A549 (cell line): ENCODE data around the gene RPL29. TPM values are rescaled to one million over a fixed set of nuclear protein-coding genes. Genes with fewer than 3 reads are reported as not detected.

ENCODE experiments used
- ATAC-seq, 2 experiments: fragments of 200-7000 bp in 1 of 2; fragments of >200 bp in 1 of 2; cut with Nextera tagmentation in 1 of 2; cut with Tn5 transposase in 1 of 2; 3 replicates each; pipeline versions ENCODE4 v1.8.0 to v1.9.1; 2018 to 2020; ENCODE audit warnings: mild to moderate bottlenecking in 1 of 2, moderate library complexity in 1 of 2
- CTCF ChIA-PET: fragments of 300-600 bp; sonication (Branson Sonifier 250); formaldehyde crosslinking; extraction: SDS; loops from one replicate; lab custom pipeline; 2021; ENCODE audit warnings: antibody characterized with exemption, inconsistent platforms; lab: Yijun Ruan, JAX
- POLR2A ChIA-PET: fragments of 350-600 bp; formaldehyde crosslinking; extraction: SDS; loops from one replicate; lab custom pipeline; 2021; ENCODE audit warnings: antibody characterized with exemption, inconsistent platforms; lab: Yijun Ruan, JAX
- DNase-seq, 2 experiments: peaks; one replicate each; pipeline versions ENCODE4 v3.0.0 to v3.0.0-alpha.2; 2011 to 2016; ENCODE audit warnings: low read depth in 1 of 2, low spot score in 1 of 2
- FAIRE-seq: peaks from 2 replicates; lab custom pipeline; 2011; peaks lifted over from hg19 to GRCh38; lab: Jason Lieb, UNC
- H3K27ac ChIP-seq, 2 experiments: fragments of >200 bp; sonication (Bioruptor Twin); formaldehyde crosslinking; 3 replicates each; pipeline ENCODE4 v1.5.1; 2016 to 2017
- H3K4me1 ChIP-seq: fragments of >200 bp; sonication (Bioruptor Twin); formaldehyde crosslinking; 3 replicates; pipeline ENCODE4 v1.6.1; 2016
- H3K4me2 ChIP-seq: fragments of >200 bp; sonication (Bioruptor Twin); formaldehyde crosslinking; 3 replicates; pipeline ENCODE4 v1.6.1; 2016
- H3K4me3 ChIP-seq: fragments of >200 bp; sonication (Bioruptor Twin); formaldehyde crosslinking; 3 replicates; pipeline ENCODE4 v1.5.1; 2016
- H3K9me3 ChIP-seq: fragments of >200 bp; sonication (Bioruptor Twin); formaldehyde crosslinking; 3 replicates; pipeline ENCODE4 v1.6.1; 2016
- FOXS1 ChIP-seq: fragments of 250-450 bp; sonication (Bioruptor Pico); IDR thresholded peaks from 2 replicates; pipeline ENCODE4 v1.5.0; 2020; ENCODE audit warnings: mild to moderate bottlenecking, moderate library complexity
- GATA3 ChIP-seq: IDR thresholded peaks from 2 replicates; pipeline ENCODE4 v1.6.1; 2012; ENCODE audit warnings: borderline replicate concordance
- HDAC2 ChIP-seq: fragments of 200-600 bp; sonication (generic); IDR thresholded peaks from 2 replicates; pipeline ENCODE4 v1.6.1; 2016
- HEYL ChIP-seq: fragments of 250-450 bp; sonication (Bioruptor Pico); IDR thresholded peaks from 2 replicates; pipeline ENCODE4 v1.8.0; 2021; ENCODE audit warnings: mild to moderate bottlenecking, moderate library complexity
- HOXA7 ChIP-seq: fragments of 250-450 bp; sonication (Bioruptor Pico); IDR thresholded peaks from 2 replicates; pipeline ENCODE4 v1.5.0; 2020; ENCODE audit warnings: mild to moderate bottlenecking, moderate library complexity
- HOXB13 ChIP-seq: fragments of 250-450 bp; sonication (Bioruptor Pico); IDR thresholded peaks from 2 replicates; pipeline ENCODE4 v1.5.0; 2020; ENCODE audit warnings: low read depth, mild to moderate bottlenecking, moderate library complexity
- JUN ChIP-seq, 2 experiments: fragments of >200 bp; sonication (Bioruptor Twin); formaldehyde crosslinking; IDR thresholded peaks; 2 replicates in 1 of 2; 3 replicates in 1 of 2; pipeline ENCODE4 v1.6.1; 2016 to 2017
- KDM1A ChIP-seq: fragments of 200-600 bp; sonication (generic); IDR thresholded peaks from 2 replicates; pipeline ENCODE4 v1.6.1; 2016; ENCODE audit warnings: low read depth, mild to moderate bottlenecking
- MYC ChIP-seq: IDR thresholded peaks from 2 replicates; pipeline ENCODE4 v1.6.1; 2012; ENCODE audit warnings: mild to moderate bottlenecking, inconsistent platforms, low read length, improper control_type of control experiment, borderline replicate concordance
- PHF8 ChIP-seq: fragments of 200-600 bp; sonication (generic); IDR thresholded peaks from 2 replicates; pipeline ENCODE4 v1.6.1; 2016; ENCODE audit warnings: low read depth, mild to moderate bottlenecking, antibody characterized with exemption, moderate library complexity, borderline replicate concordance
- RARB ChIP-seq: fragments of 250-450 bp; sonication (Bioruptor Pico); IDR thresholded peaks from 2 replicates; pipeline ENCODE4 v1.8.0; 2021; ENCODE audit warnings: mild to moderate bottlenecking, moderate library complexity
- SREBF2 ChIP-seq: fragments of 450-650 bp; IDR thresholded peaks from 2 replicates; pipeline ENCODE4 v1.6.1; 2014; ENCODE audit warnings: mild to moderate bottlenecking, moderate library complexity
- ZFP36 ChIP-seq: fragments of 450-650 bp; IDR thresholded peaks from 2 replicates; pipeline ENCODE4 v1.6.1; 2014; ENCODE audit warnings: borderline replicate concordance; ENCODE audit not compliant: partially characterized antibody
- ZNF302 ChIP-seq: fragments of 250-450 bp; sonication (Bioruptor Pico); IDR thresholded peaks from 2 replicates; pipeline ENCODE4 v1.9.0; 2021; ENCODE audit warnings: inconsistent platforms, mild to moderate bottlenecking, moderate library complexity
- WGBS: methylation state at CpG from one replicate; pipeline ENCODE4 v1.1.6; 2017; ENCODE audit errors: missing lambda C conversion rate; 5-methylcytosine and 5-hydroxymethylcytosine counted together
- polyA plus RNA-seq, 4 experiments: library from polyadenylated mRNA; depleted of rRNA in 3 of 4; stranded (reverse); fragments of >200 nt; fragmentation: RNase III in 1 of 4; extraction: RNeasy Plus Mini Kit Qiagen cat#74134 plus additional on column Dnase treatment in 1 of 4; gene quantifications; 2 replicates in 3 of 4; 3 replicates in 1 of 4; pipeline ENCODE4 v1.2.3, GENCODE V29; 2011 to 2017
- TF ChIP-seq, protein P1 (sequence below): fragments of 250-450 bp; sonication (Bioruptor Pico); IDR thresholded peaks from 2 replicates; pipeline ENCODE4 v1.5.0; 2020; ENCODE audit warnings: low read depth, mild to moderate bottlenecking, moderate library complexity
- TF ChIP-seq, protein P2 (sequence below): fragments of >200 bp; sonication (Bioruptor Twin); formaldehyde crosslinking; IDR thresholded peaks from 3 replicates; pipeline ENCODE4 v1.5.1; 2016
- TF ChIP-seq, protein P3 (sequence below): fragments of >200 bp; sonication (Bioruptor Twin); formaldehyde crosslinking; IDR thresholded peaks from 3 replicates; pipeline ENCODE4 v1.6.1; 2016
- TF ChIP-seq, protein P4 (sequence below): IDR thresholded peaks from 2 replicates; pipeline ENCODE4 v1.6.1; 2012

RPL29 gene
- polyA plus RNA-seq, 2 of the 4 experiments (the other 2 are of a cell fraction): 808 to 1,152 TPM

DNA sequence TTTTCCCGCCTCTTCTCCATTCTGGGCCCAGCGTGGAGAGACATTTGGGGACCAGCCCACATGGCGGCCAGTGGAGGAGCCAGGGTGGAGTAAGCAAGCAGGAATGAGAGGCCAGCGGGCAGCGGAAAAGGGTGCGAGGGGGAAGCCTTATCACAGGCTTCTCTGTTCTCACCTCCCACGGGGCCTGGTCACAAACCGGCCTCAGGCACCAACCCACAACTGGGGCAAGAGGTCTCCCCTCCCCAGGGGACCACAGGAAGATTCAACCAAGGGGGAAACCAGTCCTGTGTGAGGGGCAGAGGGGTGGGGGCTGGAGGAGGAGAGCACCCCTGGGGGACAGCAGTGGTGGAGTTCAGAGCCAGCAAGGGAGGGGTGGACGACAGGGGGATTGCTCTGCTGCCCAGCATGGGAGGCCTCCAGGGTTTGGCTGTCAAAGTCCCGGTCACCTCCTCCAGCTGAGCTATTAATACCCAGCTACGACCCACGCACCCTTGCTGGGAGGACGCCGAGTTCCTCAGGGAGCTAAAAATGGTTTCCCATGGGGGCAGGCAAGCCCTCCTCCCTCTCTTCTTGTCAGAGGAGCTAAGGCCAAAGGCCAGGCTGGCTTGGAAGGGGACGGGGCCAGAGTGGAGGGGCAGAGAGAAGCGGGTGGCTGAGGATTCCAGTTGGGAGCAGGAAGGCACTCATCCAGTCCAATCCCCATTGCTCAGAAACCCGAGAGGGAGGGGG, 23.8 kb upstream of the RPL29 start:
- FAIRE-seq (no peak), DNase-seq (no peak), ATAC-seq (no peak)
- ChIA-PET CTCF (interaction anchor here (1.5 to 10.8 kb wide), 2 partner anchors 16 to 33 kb away, joined by 9 to 96 read pairs; no protein-coding TSS in a partner anchor), POLR2A (no interaction called here)
- H3K4me3 ChIP-seq: no peak overlapping the region
- TF ChIP-seq HOXB13 (CRISPR knock-in tag): no peak
- TF ChIP-seq, protein P1, sequence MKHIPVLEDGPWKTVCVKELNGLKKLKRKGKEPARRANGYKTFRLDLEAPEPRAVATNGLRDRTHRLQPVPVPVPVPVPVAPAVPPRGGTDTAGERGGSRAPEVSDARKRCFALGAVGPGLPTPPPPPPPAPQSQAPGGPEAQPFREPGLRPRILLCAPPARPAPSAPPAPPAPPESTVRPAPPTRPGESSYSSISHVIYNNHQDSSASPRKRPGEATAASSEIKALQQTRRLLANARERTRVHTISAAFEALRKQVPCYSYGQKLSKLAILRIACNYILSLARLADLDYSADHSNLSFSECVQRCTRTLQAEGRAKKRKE (CRISPR knock-in tag): no peak
- TF ChIP-seq ZNF302 (CRISPR knock-in tag): no peak
- no peak for TF ChIP-seq RARB (CRISPR knock-in tag)
- TF ChIP-seq PHF8: no peak
- no peak for TF ChIP-seq HEYL (CRISPR knock-in tag)
- no peak for TF ChIP-seq MYC
- TF ChIP-seq, protein P2, sequence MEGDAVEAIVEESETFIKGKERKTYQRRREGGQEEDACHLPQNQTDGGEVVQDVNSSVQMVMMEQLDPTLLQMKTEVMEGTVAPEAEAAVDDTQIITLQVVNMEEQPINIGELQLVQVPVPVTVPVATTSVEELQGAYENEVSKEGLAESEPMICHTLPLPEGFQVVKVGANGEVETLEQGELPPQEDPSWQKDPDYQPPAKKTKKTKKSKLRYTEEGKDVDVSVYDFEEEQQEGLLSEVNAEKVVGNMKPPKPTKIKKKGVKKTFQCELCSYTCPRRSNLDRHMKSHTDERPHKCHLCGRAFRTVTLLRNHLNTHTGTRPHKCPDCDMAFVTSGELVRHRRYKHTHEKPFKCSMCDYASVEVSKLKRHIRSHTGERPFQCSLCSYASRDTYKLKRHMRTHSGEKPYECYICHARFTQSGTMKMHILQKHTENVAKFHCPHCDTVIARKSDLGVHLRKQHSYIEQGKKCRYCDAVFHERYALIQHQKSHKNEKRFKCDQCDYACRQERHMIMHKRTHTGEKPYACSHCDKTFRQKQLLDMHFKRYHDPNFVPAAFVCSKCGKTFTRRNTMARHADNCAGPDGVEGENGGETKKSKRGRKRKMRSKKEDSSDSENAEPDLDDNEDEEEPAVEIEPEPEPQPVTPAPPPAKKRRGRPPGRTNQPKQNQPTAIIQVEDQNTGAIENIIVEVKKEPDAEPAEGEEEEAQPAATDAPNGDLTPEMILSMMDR: no peak
- TF ChIP-seq, protein P3, sequence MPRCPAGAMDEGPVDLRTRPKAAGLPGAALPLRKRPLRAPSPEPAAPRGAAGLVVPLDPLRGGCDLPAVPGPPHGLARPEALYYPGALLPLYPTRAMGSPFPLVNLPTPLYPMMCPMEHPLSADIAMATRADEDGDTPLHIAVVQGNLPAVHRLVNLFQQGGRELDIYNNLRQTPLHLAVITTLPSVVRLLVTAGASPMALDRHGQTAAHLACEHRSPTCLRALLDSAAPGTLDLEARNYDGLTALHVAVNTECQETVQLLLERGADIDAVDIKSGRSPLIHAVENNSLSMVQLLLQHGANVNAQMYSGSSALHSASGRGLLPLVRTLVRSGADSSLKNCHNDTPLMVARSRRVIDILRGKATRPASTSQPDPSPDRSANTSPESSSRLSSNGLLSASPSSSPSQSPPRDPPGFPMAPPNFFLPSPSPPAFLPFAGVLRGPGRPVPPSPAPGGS: no peak
- TF ChIP-seq FOXS1: no peak
- TF ChIP-seq GATA3: no peak
- TF ChIP-seq, protein P4, sequence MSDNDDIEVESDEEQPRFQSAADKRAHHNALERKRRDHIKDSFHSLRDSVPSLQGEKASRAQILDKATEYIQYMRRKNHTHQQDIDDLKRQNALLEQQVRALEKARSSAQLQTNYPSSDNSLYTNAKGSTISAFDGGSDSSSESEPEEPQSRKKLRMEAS: no peak
- TF ChIP-seq HOXA7: no peak
- TF ChIP-seq KDM1A: no peak
- no peak for TF ChIP-seq JUN (IDR thresholded peaks at IDR 0.05)
- TF ChIP-seq, all 56 proteins: peak for 0
- 73% methylated on average over 10 of the region's 17 CpGs for WGBS
- H3K4me1 ChIP-seq: no peaks in the 10 kb centered on the region
- H3K9me3 ChIP-seq: no peaks in the 10 kb centered on the region
- no peak overlapping the region for H3K4me2 ChIP-seq
- no peak overlapping the region for H3K27ac ChIP-seq

DNA sequence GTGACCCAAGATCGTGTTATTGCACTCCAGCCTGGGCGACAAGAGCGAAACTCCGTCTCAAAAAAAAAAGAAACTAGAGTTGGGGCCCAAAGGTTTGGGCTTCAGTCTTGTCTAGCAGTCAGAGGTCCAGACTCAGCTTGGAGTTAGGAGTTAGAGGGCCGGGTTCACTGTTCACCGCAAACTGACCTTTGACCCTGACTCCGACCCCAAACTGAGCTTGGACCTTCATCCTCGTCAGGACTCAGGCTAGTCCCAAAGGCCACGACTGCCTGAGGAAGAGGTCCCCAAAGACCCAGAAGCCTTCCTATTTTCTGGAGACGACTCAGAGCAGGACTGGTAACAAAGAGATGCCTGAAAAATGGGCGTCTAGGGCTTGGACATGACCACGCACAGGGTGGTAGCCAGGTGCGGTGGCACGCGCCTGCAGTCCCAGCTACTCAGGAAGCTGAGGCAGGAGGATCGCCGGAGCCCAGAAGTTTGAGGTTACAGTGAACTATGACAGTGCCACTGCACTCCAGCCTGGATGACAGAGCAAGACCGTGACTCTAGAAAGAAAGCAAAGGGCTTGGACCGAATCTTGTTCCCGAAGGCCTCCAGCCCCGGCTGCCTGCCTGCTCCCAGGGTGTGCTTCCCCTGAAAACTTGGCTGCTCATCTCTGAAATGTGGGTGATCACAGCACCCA, 22.8 kb upstream of the RPL29 start:
- DNase-seq (no peak), FAIRE-seq (no peak), ATAC-seq (no peak)
- Histone ChIP-seq H3K4me3 (no peak overlapping the region), H3K4me1 (no peaks in the 10 kb centered on the region), H3K27ac (no peak overlapping the region), H3K4me2 (no peak overlapping the region), H3K9me3 (no peaks in the 10 kb centered on the region)
- CTCF ChIA-PET: interaction anchor here (1.5 to 10.8 kb wide), 2 partner anchors 15 to 34 kb away, joined by 9 to 96 read pairs; no protein-coding TSS in a partner anchor
- 86% methylated on average over 21 of the region's 21 CpGs for WGBS
- POLR2A ChIA-PET: no interaction called here
- TF ChIP-seq FOXS1 (no peak), ZFP36 (no peak), HDAC2 (no peak), KDM1A (no peak), SREBF2 (no peak)
- TF ChIP-seq, protein P2: no peak
- TF ChIP-seq, protein P4: no peak
